Stimulated activated CD8-positive, alpha-beta memory T cell treated with anti-CD3 and anti-CD28 coated beads, Interleukin-7, amount 100 ng/mL, for 24 hours (primary cell): ENCODE results near the gene LAMA5.
"Not testable (repeated sequence)": the region's sequence is repeated elsewhere in the genome, so short reads cannot be mapped to it uniquely, and the experiment has no call there.

Experiments used
- DNase-seq: peaks from one replicate; pipeline ENCODE4 v3.0.0-alpha.2; 2020; ENCODE audit warnings: low read depth

LAMA5 gene

DNA sequence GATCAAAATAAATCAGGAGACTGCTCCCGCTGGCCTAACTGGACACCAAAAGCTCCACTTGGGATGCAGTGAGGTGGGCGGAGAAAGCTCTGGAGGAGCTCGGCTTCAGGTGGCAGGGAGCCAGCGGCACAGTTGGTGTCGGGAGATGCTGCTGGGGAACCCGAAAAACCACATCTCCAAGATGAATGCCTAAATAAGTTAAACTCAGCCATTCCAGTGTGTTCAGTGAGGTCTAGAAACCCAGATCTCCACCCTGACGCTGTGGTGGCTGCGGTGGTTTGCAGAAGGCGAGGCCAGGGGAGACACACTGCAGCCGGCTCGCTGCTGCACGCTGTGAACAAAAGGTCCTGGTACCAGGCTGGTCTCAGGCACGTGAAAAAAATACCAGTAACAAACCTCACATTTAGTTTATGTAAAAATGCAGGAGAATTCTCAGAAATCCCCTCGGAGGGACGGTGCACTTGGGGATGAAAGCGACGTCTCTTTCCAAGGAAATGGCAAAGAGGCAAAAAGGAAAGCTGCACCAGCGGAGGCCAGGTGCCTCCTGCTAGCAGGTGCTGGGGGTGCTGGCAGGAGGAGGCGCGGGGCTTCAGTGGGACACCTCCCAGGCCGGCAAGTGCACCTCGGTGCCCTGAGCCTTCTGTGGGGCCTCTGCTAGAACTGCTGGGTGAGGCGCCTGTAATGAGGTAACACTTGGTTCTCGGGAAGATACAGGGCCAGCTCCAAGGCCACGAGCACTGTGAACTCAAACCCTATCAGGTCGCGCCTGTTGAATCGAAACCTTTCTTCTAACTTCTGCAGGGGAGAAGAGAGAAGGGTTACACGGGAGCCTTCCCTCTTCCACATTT is 23.4 kb upstream of the LAMA5 start:
- no peak for DNase-seq

DNA sequence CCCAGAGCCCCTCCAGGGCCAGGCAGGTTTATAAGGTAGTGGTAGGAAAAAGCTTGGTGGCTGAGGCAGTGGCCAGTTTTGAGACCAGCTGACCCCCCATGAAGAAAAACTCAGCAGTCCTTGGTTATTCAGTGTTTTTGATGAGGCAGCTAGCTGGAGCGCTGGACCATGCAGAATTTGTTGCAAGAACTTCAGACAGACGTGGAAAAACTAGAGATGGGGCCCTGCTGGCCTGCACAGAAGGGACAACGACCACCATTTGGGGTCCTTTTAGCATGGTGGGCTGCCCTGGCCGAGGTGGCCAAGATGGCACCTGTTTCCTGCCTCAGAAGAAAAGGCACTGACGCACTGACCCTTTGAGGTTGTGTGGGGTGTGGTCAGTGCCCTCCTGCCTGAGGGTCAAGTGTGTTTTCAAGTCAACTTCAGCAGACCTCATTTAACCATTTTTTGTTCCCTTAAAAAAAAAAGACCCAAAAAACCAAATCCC is 22.5 kb upstream of the LAMA5 start:
- no peak for DNase-seq

DNA sequence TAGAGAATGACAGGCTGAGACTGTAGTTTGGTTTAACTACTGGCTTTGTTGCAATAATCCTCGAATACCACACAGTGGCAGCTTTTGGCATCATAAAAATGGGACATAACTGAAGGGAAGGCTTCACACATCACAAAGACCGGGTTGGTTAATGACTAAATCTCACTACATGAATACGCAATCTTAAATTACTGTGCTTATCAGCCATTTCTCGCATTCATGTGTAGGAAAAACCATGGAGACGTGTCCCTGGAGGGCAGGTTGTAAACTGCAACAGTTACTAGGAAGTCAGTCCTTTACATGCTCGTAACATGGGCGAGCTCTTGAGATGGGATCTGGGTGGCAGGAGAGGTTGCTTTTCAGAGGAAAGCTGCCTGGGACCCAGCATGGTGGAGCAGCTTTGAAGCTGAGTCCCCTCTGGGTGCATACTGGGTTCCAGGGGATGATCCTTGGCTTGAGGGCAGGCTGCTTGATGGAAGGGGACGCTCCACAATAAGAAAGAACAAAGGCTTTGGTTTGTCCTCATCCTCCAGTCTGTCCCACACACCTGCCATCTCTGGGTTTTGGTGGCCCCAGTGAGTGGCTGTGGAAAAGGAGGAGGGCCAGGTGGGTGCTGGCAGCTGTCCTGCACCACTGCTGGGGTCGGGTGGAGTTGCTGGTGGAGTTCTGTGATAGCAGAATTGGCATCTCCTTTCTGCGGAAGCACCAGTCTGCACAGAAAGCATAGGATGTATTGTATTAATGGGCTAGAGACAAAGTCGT is 21.9 kb upstream of the LAMA5 start:
- DNase-seq = no peak

DNA sequence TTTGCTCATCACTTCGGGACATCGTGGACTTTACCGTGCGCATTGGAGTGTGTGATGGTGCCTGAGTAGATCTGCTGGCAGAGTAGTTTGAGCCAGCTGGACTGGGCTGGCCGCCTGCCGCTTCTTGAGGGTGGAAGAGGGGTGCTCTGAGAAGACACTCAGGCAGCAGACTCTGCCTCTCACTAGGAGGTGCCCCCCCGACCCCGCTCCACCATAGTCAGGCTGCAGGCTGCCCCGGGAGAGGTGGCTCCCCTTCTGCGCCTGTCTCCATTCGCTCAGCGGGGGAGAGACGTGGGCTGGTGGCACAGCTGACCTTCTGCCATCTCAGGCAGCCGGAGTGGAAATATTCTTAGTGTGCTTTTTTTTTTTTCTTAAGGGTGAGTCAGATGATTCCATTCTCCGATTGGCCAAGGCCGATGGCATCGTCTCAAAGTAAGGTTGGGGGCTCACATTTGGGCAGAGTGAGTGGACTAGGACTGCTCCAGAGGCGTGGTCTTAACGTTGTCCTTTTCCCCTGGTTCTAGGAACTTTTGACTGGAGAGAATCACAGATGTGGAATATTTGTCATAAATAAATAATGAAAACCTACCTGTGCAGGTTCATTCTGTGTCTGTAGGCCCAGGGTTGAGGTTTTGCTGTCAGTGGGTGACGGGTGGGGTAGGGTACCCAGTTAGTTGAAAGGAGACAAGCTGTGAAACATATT is 21.0 kb upstream of the LAMA5 start:
- no peak for DNase-seq

- no peak for DNase-seq
Measured at GRCh38 chr20:62387219-62387913, 20.3 kb upstream of the LAMA5 start.

DNA sequence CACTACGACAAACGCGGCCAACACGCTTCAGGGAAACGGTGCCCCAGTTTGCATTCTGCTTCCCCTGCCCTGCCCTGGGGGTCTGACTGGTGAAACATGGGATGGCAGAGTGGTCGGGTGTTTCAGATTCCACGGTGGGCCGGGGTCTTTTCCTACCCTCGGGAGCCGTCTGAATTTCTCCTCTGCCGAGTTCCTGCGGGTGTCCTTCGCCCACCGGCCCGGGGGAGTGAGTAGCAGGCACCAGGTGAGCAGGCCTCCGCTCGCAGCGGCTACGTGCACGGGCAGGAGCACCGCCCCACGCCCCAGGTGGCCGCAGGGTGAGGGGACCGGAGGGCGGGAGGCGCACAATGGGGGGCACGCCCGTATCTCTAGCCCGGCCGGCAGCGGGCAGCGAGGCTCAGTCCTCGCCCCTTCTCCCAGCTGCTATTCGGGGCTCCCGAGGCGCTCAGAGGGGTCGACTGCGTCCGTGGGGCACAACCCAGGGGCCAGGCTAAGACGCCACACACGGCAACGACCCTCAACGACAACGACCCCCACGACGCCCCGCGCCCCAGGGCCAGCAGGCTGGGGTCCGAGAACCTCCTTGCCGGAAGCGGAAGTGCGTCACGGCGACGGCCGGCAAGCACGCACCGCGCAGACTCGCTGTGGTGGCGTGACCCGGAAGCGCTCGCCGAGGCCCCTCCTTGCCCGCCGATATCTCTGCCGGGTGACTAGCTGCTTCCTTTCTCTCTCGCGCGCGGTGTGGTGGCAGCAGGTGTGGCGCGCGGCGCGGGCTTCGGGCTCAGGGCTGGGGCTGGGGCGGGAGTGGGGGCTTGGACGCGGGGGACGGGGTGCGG is 19.5 kb upstream of the LAMA5 start, which contains the start of gene RPS21:
RPS21 (plus strand) TSS at position 721 of the 836 bp plus-strand sequence. CDS start 236 bp downstream, outside the sequence.
- DNase-seq = peak; percentile 80

GRCh38 chr20:62382306-62383198 is 15.4 kb upstream of the LAMA5 start:
- peak; percentile 53 for DNase-seq

DNA sequence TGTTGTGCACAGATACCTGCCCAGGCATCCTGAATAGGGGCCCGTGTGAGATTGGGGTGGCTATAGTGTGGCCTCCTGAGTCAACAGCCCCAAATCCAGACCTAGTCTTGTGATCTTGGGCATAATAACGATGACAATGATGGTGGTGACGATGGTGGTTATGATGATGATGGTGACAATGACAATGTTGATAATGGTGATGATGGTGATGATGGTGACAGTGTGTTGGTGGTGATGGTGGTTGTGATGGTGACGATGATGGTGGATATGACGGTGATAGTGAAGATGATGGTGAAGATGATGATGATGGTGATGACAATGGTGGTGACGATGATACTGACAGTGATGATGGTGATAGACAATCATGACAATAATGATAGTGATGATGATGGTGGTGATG is 14.7 kb upstream of the LAMA5 start:
- no peak for DNase-seq

DNA sequence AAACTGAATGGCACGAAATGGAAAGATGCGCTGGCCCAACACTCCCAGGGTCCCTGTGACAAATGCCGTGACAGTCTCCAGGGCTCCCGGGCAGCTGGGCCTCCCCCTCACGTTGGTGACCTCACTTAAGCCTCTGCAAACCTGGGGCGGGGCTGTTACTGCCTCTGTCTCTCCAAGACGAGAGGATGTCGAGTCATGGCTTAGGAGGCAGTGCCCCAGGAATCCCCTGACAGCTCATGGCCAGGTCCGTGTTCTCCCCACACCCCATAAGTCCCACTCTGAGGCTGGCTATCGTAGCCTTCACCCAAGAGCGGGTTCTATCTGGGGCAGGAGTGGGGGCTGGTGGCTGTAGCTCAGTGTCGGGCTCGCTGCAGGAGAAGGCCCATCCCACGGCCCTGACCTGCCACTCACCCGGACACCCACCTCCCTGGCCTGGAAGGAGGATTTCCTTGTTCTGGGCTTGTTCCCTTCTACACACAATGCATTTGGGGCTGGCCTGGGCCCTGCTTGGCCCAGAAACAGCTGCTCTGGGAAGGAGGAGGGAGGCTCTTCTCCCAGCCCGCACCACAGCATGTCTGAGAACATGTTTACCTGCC is 14.2 kb upstream of the LAMA5 start:
- DNase-seq = no peak

- no peak for DNase-seq
Measured at GRCh38 chr20:62378215-62378614, 11.1 kb upstream of the LAMA5 start.

GRCh38 chr20:62377615-62378178 is 10.6 kb upstream of the LAMA5 start:
- no peak for DNase-seq

GRCh38 chr20:62377064-62377461 is 10.0 kb upstream of the LAMA5 start:
- DNase-seq = no peak

- no peak for DNase-seq
Measured at GRCh38 chr20:62376112-62377063, 9.3 kb upstream of the LAMA5 start.

GRCh38 chr20:62374331-62375152 is 7.4 kb upstream of the LAMA5 start:
- no peak for DNase-seq

- DNase-seq = not testable (repeated sequence)
Measured at GRCh38 chr20:62373631-62374179, 6.6 kb upstream of the LAMA5 start.
